NCI-H146 treated with DMSO at 0.1 percent for 48 hours (cell line): ENCODE results near the gene MRRF.
A peak's percentile ranks its signal among the peaks of the same experiment; 100 is the strongest.

Source experiments
- DNase-seq: peaks from one replicate; lab custom pipeline; 2025; ENCODE audit not compliant: unreplicated experiment; lab: John Stamatoyannopoulos, UW

MRRF gene

GRCh38 chr9:122264360-122265148, at the start of gene MRRF, which contains the start of gene RBM18:
Gene MRRF, plus strand, starts transcription at chr9:122264882. Its CDS starts 6,010 bp downstream, at chr9:122270892.
Gene RBM18, minus strand, starts transcription at chr9:122264840. Its CDS starts 3,348 bp downstream, at chr9:122261492.
- peak; percentile 46 for DNase-seq

- no peak for DNase-seq
Observed at GRCh38 chr9:122215663-122216062, 49.0 kb upstream of the MRRF start.

GRCh38 chr9:122216138-122216797, 48.4 kb upstream of the MRRF start:
- no peak for DNase-seq

GRCh38 chr9:122216798-122217418, 47.8 kb upstream of the MRRF start:
- no peak for DNase-seq

GRCh38 chr9:122217640-122218039, 47.0 kb upstream of the MRRF start:
- DNase-seq = no peak

GRCh38 chr9:122218071-122218934, 46.4 kb upstream of the MRRF start:
- DNase-seq = no peak

- no peak for DNase-seq
Observed at GRCh38 chr9:122218935-122219855, 45.5 kb upstream of the MRRF start.

- DNase-seq = no peak
Observed at GRCh38 chr9:122219856-122220672, 44.6 kb upstream of the MRRF start.

- no peak for DNase-seq
Observed at GRCh38 chr9:122220673-122221182, 44.0 kb upstream of the MRRF start.

GRCh38 chr9:122221183-122221811, 43.4 kb upstream of the MRRF start:
- no peak for DNase-seq

GRCh38 chr9:122222791-122223190, 41.9 kb upstream of the MRRF start:
- no peak for DNase-seq

- no peak for DNase-seq
Observed at GRCh38 chr9:122223435-122223834, 41.2 kb upstream of the MRRF start.

GRCh38 chr9:122225312-122226141, 39.2 kb upstream of the MRRF start:
- DNase-seq = no peak

- no peak for DNase-seq
Observed at GRCh38 chr9:122226142-122226757, 38.4 kb upstream of the MRRF start.

GRCh38 chr9:122226758-122227574, 37.7 kb upstream of the MRRF start:
- no peak for DNase-seq

GRCh38 chr9:122227575-122227900, 37.1 kb upstream of the MRRF start:
- no peak for DNase-seq
